Spleen (tissue), 11 donors: ENCODE data around the gene SETD3. TPM values are rescaled to one million over a fixed set of nuclear protein-coding genes. Genes with fewer than 3 reads are reported as not detected.

Experiments
- DNase-seq: peaks from one replicate; pipeline ENCODE4 v3.0.0-alpha.2; 2020
- H3K27ac ChIP-seq, 8 donors: fragments of 200-600 bp; sonication (generic) in 7 of 8; 1 replicate in 4 of 8; 2 replicates in 4 of 8; pipeline versions ENCODE4 v1.5.0 to v1.8.0; 2016 to 2021; ENCODE audit warnings: inconsistent platforms in 4 of 8, mild to moderate bottlenecking in 4 of 8, moderate library complexity in 1 of 8
- H3K27me3 ChIP-seq, 7 donors: fragments of 200-600 bp; sonication (generic) in 6 of 7; replicated peaks in 1 of 7; 1 replicate in 4 of 7; 2 replicates in 3 of 7; pipeline versions ENCODE4 v1.5.0 to v1.8.0; 2016 to 2021; ENCODE audit warnings: inconsistent platforms in 3 of 7, mild to moderate bottlenecking in 1 of 7
- H3K36me3 ChIP-seq, 6 donors: fragments of 200-600 bp; sonication (generic) in 5 of 6; 1 replicate in 4 of 6; 2 replicates in 2 of 6; pipeline versions ENCODE4 v1.5.0 to v1.8.0; 2016 to 2021; ENCODE audit warnings: inconsistent platforms in 2 of 6
- H3K4me1 ChIP-seq, 6 donors: fragments of 200-600 bp; sonication (generic) in 5 of 6; 1 replicate in 3 of 6; 2 replicates in 3 of 6; pipeline versions ENCODE4 v1.5.0 to v1.8.0; 2016 to 2021; ENCODE audit warnings: inconsistent platforms in 3 of 6
- H3K4me3 ChIP-seq, 8 donors: fragments of 200-600 bp; sonication (generic) in 7 of 8; 1 replicate in 4 of 8; 2 replicates in 4 of 8; pipeline versions ENCODE4 v1.5.0 to v1.8.0; 2016 to 2021; ENCODE audit warnings: inconsistent platforms in 4 of 8, mild to moderate bottlenecking in 4 of 8, moderate library complexity in 2 of 8
- H3K9me3 ChIP-seq, 8 donors: fragments of 200-600 bp; sonication (generic) in 7 of 8; 1 replicate in 4 of 8; 2 replicates in 4 of 8; pipeline versions ENCODE4 v1.5.0 to v1.8.0; 2016 to 2021; ENCODE audit warnings: inconsistent platforms in 4 of 8
- CTCF ChIP-seq, 11 experiments: fragments of 200-600 bp in 7 of 11; fragments of 450-650 bp in 4 of 11; sonication (generic) in 4 of 11; IDR thresholded peaks in 8 of 11; conservative IDR thresholded peaks in 3 of 11; 1 replicate in 7 of 11; 2 replicates in 4 of 11; pipeline versions ENCODE4 v1.4.0 to v1.8.0; 2016 to 2021; ENCODE audit warnings: antibody characterized with exemption in 11 of 11, inconsistent platforms in 4 of 11, mild to moderate bottlenecking in 1 of 11
- POLR2A ChIP-seq, 3 donors: fragments of 450-650 bp; IDR thresholded peaks; one replicate each; pipeline ENCODE4 v1.5.1; 2017; ENCODE audit warnings: antibody characterized with exemption in 3 of 3, mild to moderate bottlenecking in 1 of 3
- POLR2AphosphoS5 ChIP-seq, 3 donors: sonication (generic); formaldehyde crosslinking; IDR thresholded peaks; one replicate each; pipeline ENCODE4 v1.5.1; 2017; ENCODE audit warnings: antibody characterized with exemption in 3 of 3
- WGBS, 5 donors: extraction: QIAGEN DNeasy Blood & Tissue Kit in 3 of 5; methylation state at CpG; one replicate each; pipeline versions ENCODE4 v1.1.5 to v1.1.7; 2013 to 2018; 5-methylcytosine and 5-hydroxymethylcytosine counted together
- intact Hi-C: fragments of 100-400 bp; cut with DNase I; formaldehyde crosslinking; loops from one replicate; pipeline ENCODE4 v1.15.0; 2023; ENCODE audit warnings: low total_unique reads
- polyA plus RNA-seq, 3 donors: library from polyadenylated mRNA; stranded (reverse); fragments of 200-250 nt; gene quantifications; one replicate each; pipeline ENCODE4 v1.2.1, GENCODE V29; 2013
- total RNA-seq, 7 donors: library from RNA; depleted of rRNA in 3 of 7; stranded (reverse); fragments of >200 nt in 3 of 7; fragmentation: NEBNext Ultra II Directional in 4 of 7; extraction: Animal tissue kit (Norgen Biotek cat#: 25700) in 4 of 7; gene quantifications; one replicate each; pipeline versions ENCODE4 v1.1.0 to v1.2.1, GENCODE V29; 2016 to 2021
- donor health status: healthy with polysubstance abuse.
- donor health status: DM: no; HTN: no; CAD: no; lungs with moderate emphysema.
- donor health status: DM: no; HTN: no; CAD: no.
- donor health status: Bipolar disorder and iron deficiency.
- donor health status: healthy.
- donor health status: DM: no; HTN: no; CAD: no.
- donor health status: DM: yes; HTN: yes; CAD: no.

SETD3 gene
- total and polyA plus RNA-seq, 10 donors, result 18.1 to 84.4 (median 62.4) TPM

DNA sequence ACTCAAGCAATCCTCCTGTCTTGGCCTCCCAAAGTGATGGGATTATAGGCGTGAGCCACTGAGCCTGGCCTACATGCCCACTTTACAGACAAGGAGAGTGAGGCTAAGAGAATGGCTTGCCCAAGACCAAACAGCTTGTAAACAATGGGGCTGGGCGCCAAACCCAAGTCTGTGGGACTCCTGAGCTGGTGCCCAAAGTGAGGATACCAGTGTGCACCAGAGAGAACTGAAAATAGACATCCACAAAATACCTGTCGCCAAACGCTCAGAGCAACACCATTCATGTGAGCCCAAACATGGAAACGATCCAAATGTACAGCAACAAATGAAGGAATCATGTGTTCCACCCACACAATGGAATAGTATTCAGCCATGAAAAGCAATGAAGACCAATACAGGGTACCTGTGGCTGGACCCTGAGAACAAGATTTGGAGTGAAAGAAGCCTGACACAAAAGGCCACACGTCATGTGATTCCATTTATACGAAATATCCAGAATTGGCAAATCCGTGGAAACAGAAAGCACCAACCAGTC lies 38.8 kb upstream of the SETD3 start:
- Histone ChIP-seq H3K4me1 (peaks cover 0 to 35% (median 17%) of the 10 kb centered on the region in 6 donors), H3K4me3 (no peak overlapping the region), H3K27ac (no peak overlapping the region), H3K36me3 (peaks cover 0 to 15% (median 0%) of the 10 kb centered on the region in 6 donors), H3K9me3 (no peaks in the 10 kb centered on the region), H3K27me3 (no peaks in the 10 kb centered on the region)
- no peak for DNase-seq
- TF ChIP-seq POLR2AphosphoS5 (IDR thresholded peaks at IDR 0.05) (no peak), CTCF (IDR thresholded peaks at IDR 0.05 in 8 of 11, conservative IDR thresholded peaks at IDR 0.05 in 3 of 11) (no peak), POLR2A (IDR thresholded peaks at IDR 0.05) (no peak)
- intact Hi-C loops, result loop anchor here (2.0 to 10.0 kb wide), 2 partner anchors 109 to 365 kb away; no protein-coding TSS in a partner anchor
- 90 to 98% (median 92%) methylated on average over 8 of the region's 8 CpGs for WGBS, 5 donors

DNA sequence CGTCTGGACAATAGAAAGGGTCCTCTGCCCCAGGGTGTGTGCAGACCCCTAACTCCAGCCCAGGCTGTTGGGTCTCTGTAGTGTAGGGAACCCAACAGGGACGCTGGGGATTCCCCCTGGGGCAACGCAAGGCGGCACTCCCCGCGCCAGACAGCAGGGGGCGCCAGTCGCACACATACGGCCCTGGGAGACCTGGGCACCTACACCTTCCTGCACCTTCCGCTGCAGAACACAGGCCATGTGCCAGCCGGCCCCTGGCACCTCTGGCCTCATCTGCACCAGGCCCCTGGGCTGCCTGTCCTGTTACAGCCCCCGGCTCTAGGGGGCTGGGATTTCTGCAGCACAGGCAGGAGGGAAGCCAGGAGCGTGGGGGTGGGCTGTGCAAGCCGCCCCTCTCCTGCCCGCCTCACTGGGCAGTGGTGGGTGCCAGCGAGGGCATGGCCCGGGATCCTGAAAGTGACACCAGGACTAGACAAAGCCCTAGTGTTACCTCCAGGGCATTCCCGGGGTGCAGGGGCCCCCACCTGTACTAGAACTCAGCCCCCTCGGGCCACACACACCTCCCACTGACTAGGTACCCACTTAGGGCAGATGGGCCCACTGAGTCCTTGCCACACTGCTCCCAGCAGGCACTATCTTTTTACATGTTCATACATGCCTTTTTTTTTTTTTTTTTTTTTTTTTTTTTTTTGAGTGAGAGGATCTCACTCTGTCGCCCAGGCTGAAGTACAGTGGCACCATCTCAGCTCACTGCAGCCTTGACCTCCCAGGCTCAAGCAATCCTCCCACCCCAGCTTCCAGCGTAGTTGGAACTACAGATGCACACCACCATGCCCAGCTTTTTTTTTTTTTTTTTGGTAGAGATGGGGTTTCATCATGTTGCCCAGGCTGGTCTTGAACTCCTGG lies 38.0 kb upstream of the SETD3 start:
- 39 to 46% (median 41%) methylated on average over 15 to 21 of the region's 21 CpGs for WGBS, 5 donors
- TF ChIP-seq CTCF (IDR thresholded peaks at IDR 0.05 in 8 of 11, conservative IDR thresholded peaks at IDR 0.05 in 3 of 11) (peak; percentile 84 to 99 (median 98)), POLR2A (IDR thresholded peaks at IDR 0.05) (no peak), POLR2AphosphoS5 (IDR thresholded peaks at IDR 0.05) (peak; percentile 49 to 72 (median 64))
- H3K36me3 ChIP-seq, result peaks cover 0 to 22% (median 4%) of the 10 kb centered on the region in 6 donors
- intact Hi-C loops, result loop anchor here (2.0 to 10.0 kb wide), 2 partner anchors 110 to 366 kb away; no protein-coding TSS in a partner anchor
- peak; percentile 93 for DNase-seq
- H3K27me3 ChIP-seq, result no peaks in the 10 kb centered on the region
- no peak overlapping the region for H3K4me3 ChIP-seq
- H3K4me1 ChIP-seq, result peaks cover 0 to 28% (median 14%) of the 10 kb centered on the region in 6 donors
- no peak overlapping the region for H3K27ac ChIP-seq
- no peaks in the 10 kb centered on the region for H3K9me3 ChIP-seq

GRCh38 chr14:99517643-99518381 lies 37.2 kb upstream of the SETD3 start:
- H3K4me1 ChIP-seq, result peaks cover 0 to 19% (median 10%) of the 10 kb centered on the region in 6 donors
- WGBS, 5 donors, result 58 to 92% (median 62%) methylated on average over 2 to 16 of the region's 16 CpGs
- no peaks in the 10 kb centered on the region for H3K27me3 ChIP-seq
- H3K36me3 ChIP-seq, result peaks cover 0 to 31% (median 5%) of the 10 kb centered on the region in 6 donors
- H3K4me3 ChIP-seq, result no peak overlapping the region
- TF ChIP-seq POLR2AphosphoS5 (IDR thresholded peaks at IDR 0.05) (no peak), CTCF (IDR thresholded peaks at IDR 0.05 in 8 of 11, conservative IDR thresholded peaks at IDR 0.05 in 3 of 11) (no peak)
- intact Hi-C loops, result loop anchor here (2.0 to 10.0 kb wide), 2 partner anchors 111 to 367 kb away; no protein-coding TSS in a partner anchor
- H3K27ac ChIP-seq, result no peak overlapping the region
- no peaks in the 10 kb centered on the region for H3K9me3 ChIP-seq
- peak; percentile 73 for DNase-seq
